Neural cell (in vitro differentiated cells): ENCODE data around the gene TUBB4B.

Experiments used
- EP300 ChIP-seq: fragments of 450-650 bp; conservative IDR thresholded peaks from 2 replicates; pipeline ENCODE4 v1.6.1; 2014; ENCODE audit warnings: antibody characterized with exemption, mild to moderate bottlenecking, moderate library complexity; ENCODE audit not compliant: poor library complexity, severe bottlenecking
- EZH2 ChIP-seq: fragments of 200-600, 300-800 bp; shearing (Covaris generic), sonication (generic); IDR thresholded peaks from 2 replicates; pipeline ENCODE4 v1.6.1; 2014; ENCODE audit warnings: antibody characterized with exemption, low read length, borderline replicate concordance, mild to moderate bottlenecking; ENCODE audit not compliant: insufficient read depth, poor library complexity, severe bottlenecking
- POLR2AphosphoS5 ChIP-seq: IDR thresholded peaks from 2 replicates; pipeline ENCODE4 v1.6.1; 2012
- RAD21 ChIP-seq: fragments of 450-650 bp; conservative IDR thresholded peaks from 2 replicates; pipeline ENCODE4 v1.6.1; 2014; ENCODE audit warnings: antibody characterized with exemption, mild to moderate bottlenecking, moderate library complexity
- SMC3 ChIP-seq: fragments of 450-650 bp; conservative IDR thresholded peaks from 2 replicates; pipeline ENCODE4 v1.6.1; 2014; ENCODE audit warnings: antibody characterized with exemption, mild to moderate bottlenecking, moderate library complexity; ENCODE audit not compliant: poor library complexity
- TF ChIP-seq, protein P1 (sequence below): fragments of 450-650 bp; IDR thresholded peaks from 2 replicates; pipeline ENCODE4 v1.5.1; 2014; ENCODE audit warnings: antibody characterized with exemption, mild to moderate bottlenecking, moderate library complexity; ENCODE audit not compliant: poor library complexity, severe bottlenecking

DNA sequence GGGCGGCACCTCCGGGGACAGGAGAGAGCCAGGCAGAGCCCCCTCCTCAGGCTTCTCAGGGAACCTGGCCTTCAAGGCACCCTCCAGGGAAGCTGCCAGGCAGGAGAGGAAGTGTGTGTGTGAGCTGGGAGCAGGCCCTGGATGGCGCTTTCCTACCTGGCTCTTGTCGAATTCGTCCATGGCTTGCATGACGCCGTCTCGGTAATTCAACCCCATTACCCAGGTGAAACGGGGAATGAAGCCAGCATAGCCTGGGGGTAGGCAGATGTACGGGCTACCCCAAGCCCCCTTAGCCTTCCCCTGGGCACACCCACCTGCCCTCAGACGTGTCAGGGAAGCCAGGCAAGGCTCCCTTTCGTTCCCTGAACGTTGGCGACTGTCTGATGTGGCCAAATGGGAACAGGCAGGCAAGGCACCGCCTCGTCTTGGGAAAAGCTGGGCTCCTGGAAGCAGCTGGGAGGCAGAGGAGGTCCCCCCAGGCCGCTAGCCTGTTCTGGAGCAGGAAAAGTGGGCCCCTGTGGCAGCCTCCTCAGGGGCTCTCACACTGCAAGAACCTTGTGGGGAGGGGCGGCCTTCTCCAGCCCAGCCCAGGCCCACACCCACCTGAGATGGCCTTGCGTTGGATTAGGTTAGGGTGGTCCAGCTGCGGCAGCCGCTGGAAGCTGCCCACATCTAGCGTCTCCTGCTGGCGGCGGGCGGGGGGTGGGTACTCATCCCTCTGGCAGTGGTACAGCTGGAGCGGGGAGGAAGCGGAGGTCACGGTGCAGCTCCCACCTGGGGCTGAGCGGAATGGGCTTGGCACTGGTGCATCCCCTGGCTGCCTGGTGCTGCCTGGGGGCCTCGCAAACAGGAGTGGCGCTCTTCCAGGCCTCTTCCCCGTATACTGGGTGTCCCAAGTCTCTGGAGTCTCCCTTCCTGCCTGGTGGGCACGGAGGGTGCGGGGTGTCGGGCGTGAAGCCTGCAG lies 3.7 kb downstream of the TUBB4B start:
- TF ChIP-seq, protein P1, sequence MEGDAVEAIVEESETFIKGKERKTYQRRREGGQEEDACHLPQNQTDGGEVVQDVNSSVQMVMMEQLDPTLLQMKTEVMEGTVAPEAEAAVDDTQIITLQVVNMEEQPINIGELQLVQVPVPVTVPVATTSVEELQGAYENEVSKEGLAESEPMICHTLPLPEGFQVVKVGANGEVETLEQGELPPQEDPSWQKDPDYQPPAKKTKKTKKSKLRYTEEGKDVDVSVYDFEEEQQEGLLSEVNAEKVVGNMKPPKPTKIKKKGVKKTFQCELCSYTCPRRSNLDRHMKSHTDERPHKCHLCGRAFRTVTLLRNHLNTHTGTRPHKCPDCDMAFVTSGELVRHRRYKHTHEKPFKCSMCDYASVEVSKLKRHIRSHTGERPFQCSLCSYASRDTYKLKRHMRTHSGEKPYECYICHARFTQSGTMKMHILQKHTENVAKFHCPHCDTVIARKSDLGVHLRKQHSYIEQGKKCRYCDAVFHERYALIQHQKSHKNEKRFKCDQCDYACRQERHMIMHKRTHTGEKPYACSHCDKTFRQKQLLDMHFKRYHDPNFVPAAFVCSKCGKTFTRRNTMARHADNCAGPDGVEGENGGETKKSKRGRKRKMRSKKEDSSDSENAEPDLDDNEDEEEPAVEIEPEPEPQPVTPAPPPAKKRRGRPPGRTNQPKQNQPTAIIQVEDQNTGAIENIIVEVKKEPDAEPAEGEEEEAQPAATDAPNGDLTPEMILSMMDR, result no peak
- no peak for TF ChIP-seq RAD21
- no peak for TF ChIP-seq POLR2AphosphoS5
- no peak for TF ChIP-seq SMC3
- no peak for TF ChIP-seq EZH2
- TF ChIP-seq EP300, result no peak
